SK-N-SH (cell line): ENCODE measurements around the gene HSD17B12. TPM values are rescaled to one million over a fixed set of nuclear protein-coding genes. Genes with fewer than 3 reads are reported as not detected.

Experiments used
- CTCF ChIA-PET: fragments of 300-600, 350-600 bp; formaldehyde crosslinking; extraction: SDS; loops from one replicate; lab custom pipeline; 2021; lab: Yijun Ruan, JAX
- POLR2A ChIA-PET: fragments of 350-600 bp; sonication (Branson Sonifier 250); formaldehyde crosslinking; extraction: SDS; loops from one replicate; lab custom pipeline; 2020; ENCODE audit warnings: antibody characterized with exemption, inconsistent platforms; lab: Yijun Ruan, JAX
- DNase-seq: peaks from one replicate; pipeline ENCODE4 v3.0.0; 2012
- H2AFZ ChIP-seq: fragments of 200-600 bp; sonication (generic); 2 replicates; pipeline ENCODE4 v1.8.1; 2016; ENCODE audit warnings: antibody characterized with exemption, mild to moderate bottlenecking, low read depth
- H3F3A ChIP-seq: fragments of 200-600 bp; sonication (generic); replicated peaks from 2 replicates; pipeline ENCODE3; 2016; ENCODE audit warnings: antibody characterized with exemption, mild to moderate bottlenecking; ENCODE audit not compliant: insufficient read depth
- H3K27ac ChIP-seq, 2 experiments: fragments of 200-500 bp in 1 of 2; fragments of 200-600 bp in 1 of 2; sonication (Bioruptor generic) in 1 of 2; sonication (generic), shearing (Covaris generic) in 1 of 2; 2 replicates each; pipeline versions ENCODE4 v1.5.1 to v1.6.1; 2014 to 2016; ENCODE audit warnings: low read depth in 2 of 2, inconsistent platforms in 1 of 2, low read length in 1 of 2, mild to moderate bottlenecking in 1 of 2, mixed read lengths in 1 of 2
- H3K27me3 ChIP-seq: fragments of 200-600 bp; sonication (generic), shearing (Covaris generic); 2 replicates; pipeline ENCODE4 v1.6.1; 2016; ENCODE audit warnings: mixed run types; ENCODE audit not compliant: insufficient read depth
- H3K36me3 ChIP-seq, 2 experiments: fragments of 200-500 bp in 1 of 2; fragments of 200-600 bp in 1 of 2; sonication (Bioruptor generic) in 1 of 2; sonication (generic) in 1 of 2; replicated peaks in 1 of 2; 2 replicates each; pipeline versions ENCODE3 to v1.5.1; 2014 to 2016; ENCODE audit warnings: low read length in 1 of 2, mild to moderate bottlenecking in 1 of 2; ENCODE audit not compliant: insufficient read depth in 2 of 2, control insufficient read depth in 1 of 2
- H3K4me1 ChIP-seq, 2 experiments: fragments of 200-500 bp in 1 of 2; fragments of 200-600 bp in 1 of 2; sonication (Bioruptor generic) in 1 of 2; sonication (generic), shearing (Covaris generic) in 1 of 2; 2 replicates each; pipeline versions ENCODE4 v1.5.1 to v1.6.1; 2014 to 2016; ENCODE audit warnings: low read depth in 1 of 2, low read length in 1 of 2, mixed run types in 1 of 2; ENCODE audit not compliant: insufficient read depth in 2 of 2, control insufficient read depth in 1 of 2
- H3K4me2 ChIP-seq: fragments of 200-600 bp; sonication (generic), shearing (Covaris generic); 2 replicates; pipeline ENCODE4 v1.6.1; 2017; ENCODE audit warnings: mixed run types
- H3K4me3 ChIP-seq, 2 experiments: fragments of 200-500 bp in 1 of 2; fragments of 200-600 bp in 1 of 2; sonication (Bioruptor generic) in 1 of 2; sonication (generic), shearing (Covaris generic) in 1 of 2; 2 replicates each; pipeline versions ENCODE4 v1.5.1 to v1.8.1; 2014 to 2016; ENCODE audit warnings: low read depth in 2 of 2, inconsistent platforms in 1 of 2, low read length in 1 of 2, mild to moderate bottlenecking in 1 of 2, mixed read lengths in 1 of 2, moderate library complexity in 1 of 2
- H3K79me2 ChIP-seq: fragments of 200-600 bp; sonication (generic); 2 replicates; pipeline ENCODE4 v1.8.1; 2017; ENCODE audit warnings: mild to moderate bottlenecking; ENCODE audit not compliant: insufficient read depth
- H3K9ac ChIP-seq: fragments of 200-600 bp; sonication (generic); 2 replicates; pipeline ENCODE4 v1.6.1; 2017; ENCODE audit warnings: mixed run types
- H3K9me2 ChIP-seq: fragments of 200-600 bp; sonication (generic); 2 replicates; pipeline ENCODE4 v1.6.1; 2017; ENCODE audit warnings: mixed run types
- H3K9me3 ChIP-seq: fragments of 200-600 bp; sonication (generic); 2 replicates; pipeline ENCODE4 v1.6.1; 2017; ENCODE audit warnings: mixed run types, mild to moderate bottlenecking, moderate library complexity
- H4K20me1 ChIP-seq: fragments of 200-600 bp; sonication (generic); 2 replicates; pipeline ENCODE4 v1.6.1; 2017; ENCODE audit warnings: mild to moderate bottlenecking, mixed run types; ENCODE audit not compliant: insufficient read depth
- CTCF ChIP-seq: fragments of 200-600 bp; sonication (generic); IDR thresholded peaks from 2 replicates; pipeline ENCODE4 v1.6.1; 2017; ENCODE audit warnings: antibody characterized with exemption, mild to moderate bottlenecking, moderate library complexity
- EZH2phosphoT487 ChIP-seq: fragments of 200-600 bp; sonication (generic); IDR thresholded peaks from 2 replicates; pipeline ENCODE4 v1.6.1; 2017; ENCODE audit warnings: low read depth, mixed run types, mild to moderate bottlenecking, antibody characterized with exemption, moderate library complexity, borderline replicate concordance
- FOXJ3 ChIP-seq: sonication (generic); formaldehyde crosslinking; IDR thresholded peaks from 2 replicates; pipeline ENCODE4 v1.5.1; 2020; ENCODE audit warnings: mild to moderate bottlenecking, missing genetic modification reagents
- GABPA ChIP-seq: IDR thresholded peaks from 2 replicates; pipeline ENCODE4 v1.4.0; 2012; ENCODE audit warnings: low read depth, mild to moderate bottlenecking
- JUND ChIP-seq: IDR thresholded peaks from 2 replicates; pipeline ENCODE4 v1.4.0; 2012
- MEF2A ChIP-seq: IDR thresholded peaks from 2 replicates; pipeline ENCODE4 v1.4.0; 2012; ENCODE audit warnings: low read depth, borderline replicate concordance
- MXI1 ChIP-seq: IDR thresholded peaks from 2 replicates; pipeline ENCODE4 v1.6.1; 2012; ENCODE audit warnings: mild to moderate bottlenecking, low read depth, low read length, improper control_type of control experiment
- NRF1 ChIP-seq: IDR thresholded peaks from 2 replicates; pipeline ENCODE4 v1.6.1; 2012; ENCODE audit warnings: low read depth, mild to moderate bottlenecking, low read length
- REST ChIP-seq: IDR thresholded peaks from 2 replicates; pipeline ENCODE4 v1.6.1; 2012; ENCODE audit warnings: mild to moderate bottlenecking, low read depth, low read length, moderate library complexity
- RFX5 ChIP-seq: IDR thresholded peaks from 2 replicates; pipeline ENCODE4 v1.6.1; 2012; ENCODE audit warnings: mild to moderate bottlenecking, improper control_type of control experiment, low read length
- SMC3 ChIP-seq: IDR thresholded peaks from 2 replicates; pipeline ENCODE4 v1.6.1; 2012; ENCODE audit warnings: low read depth, low read length, improper control_type of control experiment
- TAF1 ChIP-seq: IDR thresholded peaks from 2 replicates; pipeline ENCODE4 v1.6.1; 2012; ENCODE audit warnings: low read depth, mild to moderate bottlenecking, low read length, moderate library complexity, borderline replicate concordance
- TEAD4 ChIP-seq: IDR thresholded peaks from 2 replicates; pipeline ENCODE4 v1.4.0; 2012; ENCODE audit warnings: mild to moderate bottlenecking, borderline replicate concordance; ENCODE audit not compliant: insufficient read depth
- YY1 ChIP-seq: IDR thresholded peaks from 2 replicates; pipeline ENCODE4 v1.4.0; 2012; ENCODE audit warnings: low read depth, mild to moderate bottlenecking
- ZBTB33 ChIP-seq: IDR thresholded peaks from 2 replicates; pipeline ENCODE4 v1.4.0; 2012; ENCODE audit warnings: low read depth, borderline replicate concordance
- WGBS: methylation state at CpG from one replicate; pipeline ENCODE4 v1.1.6; 2017; ENCODE audit warnings: low lambda C conversion rate; 5-methylcytosine and 5-hydroxymethylcytosine counted together
- polyA plus RNA-seq, 3 experiments: library from polyadenylated mRNA; depleted of rRNA; stranded (reverse); fragments of >200 nt; gene quantifications; 2 replicates each; pipeline ENCODE4 v1.2.3, GENCODE V29; 2012

HSD17B12 gene
- polyA plus RNA-seq, 1 of the 3 experiments (the other 2 are of a cell fraction): 19.7 TPM

- no peaks in the 10 kb centered on the region for H3F3A ChIP-seq
- H3K79me2 ChIP-seq: no peaks in the 10 kb centered on the region
- no peak for TF ChIP-seq JUND
- TF ChIP-seq TEAD4: no peak
- TF ChIP-seq EZH2phosphoT487: no peak
- TF ChIP-seq MEF2A: no peak
- no peak for TF ChIP-seq TAF1
- TF ChIP-seq REST: no peak
- no peak for TF ChIP-seq RFX5
- TF ChIP-seq FOXJ3 (CRISPR knock-in tag): no peak
- no peak for TF ChIP-seq SMC3
- TF ChIP-seq, all 33 proteins: peak for 0
- Histone ChIP-seq H3K9me2 (no peaks in the 10 kb centered on the region), H3K36me3 (no peaks in the 10 kb centered on the region), H3K4me3 (no peak overlapping the region), H2AFZ (no peak overlapping the region), H3K27me3 (no peaks in the 10 kb centered on the region), H3K4me1 (no peaks in the 10 kb centered on the region), H3K9ac (no peak overlapping the region), H3K9me3 (no peaks in the 10 kb centered on the region), H3K27ac (no peak overlapping the region), H4K20me1 (no peaks in the 10 kb centered on the region), H3K4me2 (no peak overlapping the region)
- WGBS: 91% methylated on average over 2 of the region's 2 CpGs
- ChIA-PET POLR2A (no interaction called here), CTCF (interaction anchor here (1.2 kb wide), 1 partner anchor 10 kb away, joined by 3 read pairs; no protein-coding TSS in a partner anchor)
- no peak for DNase-seq
Observed at GRCh38 chr11:43819926-43820325, 139.4 kb downstream of the HSD17B12 start.

- DNase-seq: no peak
- TF ChIP-seq MXI1 (no peak), YY1 (no peak), GABPA (no peak), CTCF (no peak), EZH2phosphoT487 (no peak), ZBTB33 (no peak), NRF1 (no peak)
- Histone ChIP-seq H3K27me3 (no peaks in the 10 kb centered on the region), H4K20me1 (no peaks in the 10 kb centered on the region), H3K4me1 (no peaks in the 10 kb centered on the region), H3K9me3 (no peaks in the 10 kb centered on the region), H3K79me2 (no peaks in the 10 kb centered on the region), H3K36me3 (no peaks in the 10 kb centered on the region), H3K9ac (no peak overlapping the region), H3K4me2 (no peak overlapping the region), H3K4me3 (no peak overlapping the region), H3F3A (no peaks in the 10 kb centered on the region), H2AFZ (no peak overlapping the region), H3K27ac (no peak overlapping the region), H3K9me2 (no peaks in the 10 kb centered on the region)
- ChIA-PET CTCF (interaction anchor here (0.6 to 16.8 kb wide), 2 partner anchors 8 to 23 kb away, joined by 3 to 337 read pairs; no protein-coding TSS in a partner anchor), POLR2A (no interaction called here)
- 90% methylated on average over 6 of the region's 6 CpGs for WGBS
Observed at GRCh38 chr11:43823316-43823715, 142.8 kb downstream of the HSD17B12 start.
